AG04450 (cell line): Measurements from ENCODE around the gene LRRC36. TPM values are rescaled to one million over a fixed set of nuclear protein-coding genes. Genes with fewer than 3 reads are reported as not detected.

Source experiments
- CTCF ChIA-PET: fragments of 300-600, 350-600 bp; formaldehyde crosslinking; extraction: SDS; loops from one replicate; lab custom pipeline; 2022; ENCODE audit warnings: antibody characterized with exemption, inconsistent platforms; lab: Charles Lee
- POLR2A ChIA-PET: fragments of 350-600 bp; formaldehyde crosslinking; extraction: SDS; loops from one replicate; lab custom pipeline; 2021; ENCODE audit warnings: antibody characterized with exemption, inconsistent platforms; lab: Yijun Ruan, JAX
- DNase-seq: peaks from one replicate; pipeline ENCODE4 v3.0.0-alpha.2; 2011; ENCODE audit warnings: low read depth, low spot score
- H3K27ac ChIP-seq: one replicate; pipeline ENCODE4 v1.5.1; 2012; ENCODE audit warnings: low read depth, low read length, control low read depth
- H3K27me3 ChIP-seq: one replicate; pipeline ENCODE4 v1.6.0; 2012; ENCODE audit warnings: low read length; ENCODE audit not compliant: control insufficient read depth, insufficient read depth
- H3K4me3 ChIP-seq: 2 replicates; pipeline ENCODE4 v1.5.1; 2011; ENCODE audit warnings: mild to moderate bottlenecking, low read depth, low read length, control low read depth
- H3K9me3 ChIP-seq: 2 replicates; pipeline ENCODE4 v1.5.1; 2012; ENCODE audit warnings: low read length; ENCODE audit not compliant: control insufficient read depth, insufficient read depth
- CTCF ChIP-seq: IDR thresholded peaks from 2 replicates; pipeline ENCODE4 v1.5.1; 2011; ENCODE audit warnings: low read depth, low read length, control low read depth, inconsistent platforms
- polyA plus RNA-seq: library from polyadenylated mRNA; depleted of rRNA; stranded (reverse); fragments of >200 nt; gene quantifications from 2 replicates; pipeline ENCODE4 v1.2.3, GENCODE V29; 2011

LRRC36 gene
- polyA plus RNA-seq, 1 experiment: 0.41 TPM

- CTCF ChIA-PET: interaction anchor here (0.5 kb wide), 1 partner anchor 375 kb away, joined by 3 read pairs; no protein-coding TSS in a partner anchor
- Histone ChIP-seq H3K27ac (no peak overlapping the region), H3K4me3 (no peak overlapping the region), H3K9me3 (no peaks in the 10 kb centered on the region; the same call in 1 of the 2 replicates), H3K27me3 (no peaks in the 10 kb centered on the region)
- TF ChIP-seq CTCF: no peak
- POLR2A ChIA-PET: no interaction called here
- no peak for DNase-seq
Observed at GRCh38 chr16:67333315-67333714, 6.7 kb downstream of the LRRC36 start.

GRCh38 chr16:67336116-67336515, 9.5 kb downstream of the LRRC36 start:
- no peak overlapping the region for H3K4me3 ChIP-seq
- no peaks in the 10 kb centered on the region; the same call in 1 of the 2 replicates for H3K9me3 ChIP-seq
- ChIA-PET POLR2A (no interaction called here), CTCF (interaction anchor here (1.3 kb wide), 1 partner anchor 9 kb away, joined by 5 read pairs; the partner anchor contains the start of genes KCTD19 and LRRC36)
- no peak for TF ChIP-seq CTCF
- DNase-seq: no peak
- H3K27ac ChIP-seq: no peak overlapping the region
- H3K27me3 ChIP-seq: no peaks in the 10 kb centered on the region

GRCh38 chr16:67336648-67337047, 10.0 kb downstream of the LRRC36 start:
- no peak for TF ChIP-seq CTCF

GRCh38 chr16:67339453-67339852, 12.8 kb downstream of the LRRC36 start:
- H3K27ac ChIP-seq: no peak overlapping the region
- H3K4me3 ChIP-seq: no peak overlapping the region
- no peaks in the 10 kb centered on the region for H3K27me3 ChIP-seq
- ChIA-PET POLR2A (interaction anchor here (1.0 kb wide), 1 partner anchor 79 kb away, joined by 4 read pairs; no protein-coding TSS in a partner anchor), CTCF (interaction anchor here (0.6 to 2.7 kb wide), 11 partner anchors 9 to 878 kb away, joined by 3 to 37 read pairs (median 3); partner anchors contain the start of genes KCTD19, LRRC36 and NAE1)
- peak; percentile 47 for TF ChIP-seq CTCF
- DNase-seq: peak; percentile 10
- H3K9me3 ChIP-seq: no peaks in the 10 kb centered on the region; the same call in 1 of the 2 replicates

More at GRCh38 chr16:67336648-67337047, 10.0 kb downstream of the LRRC36 start:
- no peaks in the 10 kb centered on the region for H3K27me3 ChIP-seq
- no peaks in the 10 kb centered on the region; the same call in 1 of the 2 replicates for H3K9me3 ChIP-seq
- no peak for DNase-seq
- POLR2A ChIA-PET: no interaction called here
- no peak overlapping the region for H3K27ac ChIP-seq
- CTCF ChIA-PET: interaction anchor here (1.3 kb wide), 1 partner anchor 10 kb away, joined by 5 read pairs; the partner anchor contains the start of genes KCTD19 and LRRC36
- no peak overlapping the region for H3K4me3 ChIP-seq

GRCh38 chr16:67341250-67341649, 14.6 kb downstream of the LRRC36 start:
- Histone ChIP-seq H3K4me3 (no peak overlapping the region), H3K27me3 (no peaks in the 10 kb centered on the region), H3K27ac (no peak overlapping the region), H3K9me3 (no peaks in the 10 kb centered on the region)
- no peak for DNase-seq
- ChIA-PET POLR2A (no interaction called here), CTCF (no interaction called here)
- no peak for TF ChIP-seq CTCF
